Endothelial cell of umbilical vein (primary cell): Measurements from ENCODE around the gene DUSP16. TPM values are rescaled to one million over a fixed set of nuclear protein-coding genes. Genes with fewer than 3 reads are reported as not detected.

Experiments
- BruUV-seq: library from RNA; stranded (reverse); fragments of 400-500 nt; replicated peaks from 2 replicates; lab custom pipeline; 2021; lab: Mats Ljungman, UMichigan
- CTCF ChIA-PET: fragments of 300-600, 350-600 bp; sonication (Branson Sonifier 250); formaldehyde crosslinking; loops from one replicate; lab custom pipeline; 2021; ENCODE audit warnings: antibody characterized with exemption, inconsistent platforms; lab: Charles Lee
- POLR2A ChIA-PET: fragments of 300-600, 350-600 bp; sonication (Branson Sonifier 250); formaldehyde crosslinking; loops from one replicate; lab custom pipeline; 2021; ENCODE audit warnings: antibody characterized with exemption, inconsistent platforms; lab: Charles Lee
- DNase-seq: peaks from one replicate; pipeline ENCODE4 v3.0.0-alpha.2; 2011; ENCODE audit warnings: low read depth, low spot score
- FAIRE-seq: peaks from 2 replicates; lab custom pipeline; 2011; peaks lifted over from hg19 to GRCh38; lab: Jason Lieb, UNC
- H2AFZ ChIP-seq: 2 replicates; pipeline ENCODE4 v1.6.0; 2012; ENCODE audit warnings: low read depth, low read length, control low read depth, inconsistent platforms
- H3K27ac ChIP-seq: 2 replicates; pipeline ENCODE4 v1.5.1; 2011; ENCODE audit warnings: low read depth, mild to moderate bottlenecking, control low read depth, low read length, moderate library complexity; ENCODE audit not compliant: insufficient read depth
- H3K27me3 ChIP-seq, 2 experiments: 2 replicates each; pipeline versions ENCODE4 v1.6.0 to v1.6.1; 2011; ENCODE audit warnings: low read length in 2 of 2, mixed read lengths in 1 of 2; ENCODE audit not compliant: control insufficient read depth in 2 of 2, insufficient read depth in 2 of 2
- H3K36me3 ChIP-seq, 2 experiments: 2 replicates in 1 of 2; 3 replicates in 1 of 2; pipeline ENCODE4 v1.5.1; 2011; ENCODE audit warnings: low read length in 2 of 2, mild to moderate bottlenecking in 1 of 2, moderate library complexity in 1 of 2; ENCODE audit not compliant: control insufficient read depth in 2 of 2, insufficient read depth in 2 of 2; ENCODE audit errors: extremely low read depth in 1 of 2
- H3K4me1 ChIP-seq: 3 replicates; pipeline ENCODE4 v1.5.1; 2011; ENCODE audit warnings: mild to moderate bottlenecking, low read length; ENCODE audit not compliant: control insufficient read depth, insufficient read depth; ENCODE audit errors: extremely low read depth
- H3K4me2 ChIP-seq: 2 replicates; pipeline ENCODE4 v1.6.1; 2011; ENCODE audit warnings: low read length, control low read depth, mixed read lengths; ENCODE audit not compliant: insufficient read depth
- H3K4me3 ChIP-seq, 3 experiments: fragments of 200-600 bp in 1 of 3; sonication (generic), shearing (Covaris generic) in 1 of 3; replicated peaks in 1 of 3; 2 replicates each; pipeline ENCODE4 v1.5.1; 2011 to 2016; ENCODE audit warnings: control low read depth in 3 of 3, low read length in 3 of 3, mild to moderate bottlenecking in 2 of 3, inconsistent platforms in 1 of 3, low read depth in 1 of 3, moderate library complexity in 1 of 3; ENCODE audit not compliant: insufficient read depth in 1 of 3
- H3K79me2 ChIP-seq: 2 replicates; pipeline ENCODE4 v1.6.0; 2012; ENCODE audit warnings: low read length, inconsistent platforms; ENCODE audit not compliant: control insufficient read depth, insufficient read depth
- H3K9ac ChIP-seq: replicated peaks from 2 replicates; pipeline ENCODE3; 2011; ENCODE audit warnings: low read length, control low read depth; ENCODE audit not compliant: insufficient read depth; ENCODE audit errors: extremely low read depth
- H3K9me1 ChIP-seq: replicated peaks from 3 replicates; pipeline ENCODE4 v1.6.0; 2011; ENCODE audit warnings: mild to moderate bottlenecking, low read length; ENCODE audit not compliant: control insufficient read depth, insufficient read depth; ENCODE audit errors: extremely low read depth
- H3K9me3 ChIP-seq: replicated peaks from 2 replicates; pipeline ENCODE4 v1.5.1; 2012; ENCODE audit warnings: low read length, inconsistent platforms; ENCODE audit not compliant: control insufficient read depth, insufficient read depth
- H4K20me1 ChIP-seq: replicated peaks from 2 replicates; pipeline ENCODE3; 2011; ENCODE audit warnings: mild to moderate bottlenecking, low read length; ENCODE audit not compliant: control insufficient read depth, insufficient read depth; ENCODE audit errors: extremely low read depth
- EZH2 ChIP-seq: IDR thresholded peaks from 2 replicates; pipeline ENCODE4 v1.6.1; 2012; ENCODE audit warnings: borderline replicate concordance, low read depth, mild to moderate bottlenecking, moderate library complexity, low read length, inconsistent platforms; ENCODE audit not compliant: severe bottlenecking
- FOS ChIP-seq: IDR thresholded peaks from 2 replicates; pipeline ENCODE4 v1.6.1; 2011; ENCODE audit warnings: mild to moderate bottlenecking, low read length, moderate library complexity, borderline replicate concordance; ENCODE audit not compliant: insufficient read depth
- GATA2 ChIP-seq: IDR thresholded peaks from 2 replicates; pipeline ENCODE4 v1.7.0; 2011; ENCODE audit warnings: low read depth, mild to moderate bottlenecking, moderate library complexity, mixed read lengths, low read length; ENCODE audit not compliant: insufficient read length, insufficient read depth
- JUN ChIP-seq: IDR thresholded peaks from 2 replicates; pipeline ENCODE4 v1.6.1; 2011; ENCODE audit warnings: borderline replicate concordance, low read depth; ENCODE audit not compliant: insufficient read length, insufficient read depth
- MAX ChIP-seq: IDR thresholded peaks from 2 replicates; pipeline ENCODE4 v1.6.1; 2011; ENCODE audit not compliant: insufficient read depth, insufficient read length
- MYC ChIP-seq: IDR thresholded peaks from one replicate; pipeline ENCODE4 v1.6.1; 2011; ENCODE audit warnings: mild to moderate bottlenecking, low read depth, low read length
- POLR2A ChIP-seq: IDR thresholded peaks from 2 replicates; pipeline ENCODE4 v1.6.1; 2012; ENCODE audit warnings: low read depth, mild to moderate bottlenecking, control low read depth, low read length
- POLR2AphosphoS5 ChIP-seq: IDR thresholded peaks from 2 replicates; pipeline ENCODE4 v1.6.1; 2012; ENCODE audit warnings: low read depth, mild to moderate bottlenecking, control low read depth, low read length, moderate library complexity; ENCODE audit not compliant: insufficient read depth
- dilution Hi-C: fragments of 300-500 bp; cut with MboI; formaldehyde crosslinking; loops from one replicate; pipeline ENCODE4 v1.15.0; 2019; ENCODE audit warnings: low sequenced_read_pairs; ENCODE audit not compliant: extremely low pct_ligation_motif_present
- intact Hi-C: fragments of 100-400 bp; cut with micrococcal nuclease; formaldehyde crosslinking; loops from one replicate; pipeline ENCODE4 v1.10.0; 2022
- polyA plus RNA-seq, 4 experiments: library from polyadenylated mRNA; depleted of rRNA in 3 of 4; stranded (reverse) in 3 of 4; unstranded in 1 of 4; fragments of >200 nt; gene quantifications; 2 replicates each; pipeline versions ENCODE4 v1.2.1 to v1.2.3, GENCODE V29; 2011 to 2012; ENCODE audit warnings: missing spikeins in 1 of 4
- total RNA-seq: library from RNA; stranded (reverse); gene quantifications from 2 replicates; pipeline ENCODE4 v1.2.3, GENCODE V29; 2021
- TF ChIP-seq, protein P1 (sequence below), 2 donors: IDR thresholded peaks; 1 replicate in 1 of 2; 2 replicates in 1 of 2; pipeline ENCODE4 v1.5.1; 2011; ENCODE audit warnings: low read length in 2 of 2, mild to moderate bottlenecking in 2 of 2, moderate library complexity in 2 of 2, control low read depth in 1 of 2, inconsistent platforms in 1 of 2, low read depth in 1 of 2; ENCODE audit not compliant: insufficient read depth in 1 of 2; ENCODE audit errors: extremely low read depth in 1 of 2

Gene DUSP16
- total and polyA plus RNA-seq, 2 donors (not counting 3 experiments of a cell fraction or from before 2014, with no cell fraction given): 7.4 to 19.5 TPM

DNA sequence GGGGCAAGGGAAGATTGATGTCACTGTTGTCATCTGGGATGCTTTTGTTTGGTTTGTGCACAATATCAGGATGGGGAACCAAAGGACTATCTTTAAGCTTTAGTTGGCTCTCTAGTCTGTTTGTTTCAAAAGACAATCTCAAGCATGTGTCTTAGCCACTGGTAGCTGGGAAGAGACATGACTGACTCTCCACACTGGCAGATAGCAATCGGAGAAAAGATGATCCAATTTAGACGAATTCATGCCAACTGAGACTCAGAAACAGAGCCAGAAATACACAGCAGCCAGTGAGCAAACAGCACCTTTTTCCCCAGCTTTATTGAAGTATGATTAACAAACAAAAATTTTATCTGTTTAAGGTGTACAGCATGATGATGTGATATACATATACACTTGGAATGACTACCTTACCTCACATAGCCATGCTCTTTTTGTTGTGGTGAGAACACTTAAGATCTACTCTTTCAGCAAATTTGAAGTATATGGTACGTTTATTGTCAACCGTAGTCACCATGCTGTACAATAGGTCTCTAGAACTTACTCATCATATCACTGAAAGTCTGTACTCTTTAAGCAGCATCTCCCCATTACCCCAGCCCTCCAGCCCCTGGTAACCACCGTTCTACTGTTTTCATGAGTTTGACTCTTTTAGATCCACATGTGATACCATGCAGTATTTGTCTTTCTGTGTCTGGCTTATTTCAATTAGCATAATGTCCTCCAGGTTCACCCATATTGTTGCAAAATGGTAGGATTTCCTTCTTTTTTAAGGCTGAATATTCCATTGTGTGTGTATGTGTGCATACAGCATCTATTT lies 50.6 kb downstream of the DUSP16 start:
- H3K36me3 ChIP-seq: no peaks in the 10 kb centered on the region
- H3K9ac ChIP-seq: no peak overlapping the region
- H3K4me3 ChIP-seq: no peak overlapping the region
- intact Hi-C loops (no loop called here), dilution Hi-C loops (no loop called here)
- H4K20me1 ChIP-seq: no peaks in the 10 kb centered on the region
- no peak overlapping the region for H3K4me2 ChIP-seq
- FAIRE-seq (no peak), DNase-seq (no peak)
- H3K9me3 ChIP-seq: no peaks in the 10 kb centered on the region
- H3K27ac ChIP-seq: no peak overlapping the region
- H3K79me2 ChIP-seq: peaks cover 2% of the 10 kb centered on the region
- no TSS peak for BruUV-seq
- no peak overlapping the region for H2AFZ ChIP-seq
- H3K27me3 ChIP-seq: no peaks in the 10 kb centered on the region
- ChIA-PET CTCF (no interaction called here), POLR2A (interaction anchor here (0.6 kb wide), 1 partner anchor 37 kb away, joined by 3 read pairs; no protein-coding TSS in a partner anchor)
- peaks cover 4% of the 10 kb centered on the region for H3K4me1 ChIP-seq
- TF ChIP-seq MAX (no peak), MYC (no peak), GATA2 (no peak), POLR2AphosphoS5 (no peak), FOS (no peak), EZH2 (no peak), JUN (no peak), POLR2A (no peak)
- TF ChIP-seq, protein P1, sequence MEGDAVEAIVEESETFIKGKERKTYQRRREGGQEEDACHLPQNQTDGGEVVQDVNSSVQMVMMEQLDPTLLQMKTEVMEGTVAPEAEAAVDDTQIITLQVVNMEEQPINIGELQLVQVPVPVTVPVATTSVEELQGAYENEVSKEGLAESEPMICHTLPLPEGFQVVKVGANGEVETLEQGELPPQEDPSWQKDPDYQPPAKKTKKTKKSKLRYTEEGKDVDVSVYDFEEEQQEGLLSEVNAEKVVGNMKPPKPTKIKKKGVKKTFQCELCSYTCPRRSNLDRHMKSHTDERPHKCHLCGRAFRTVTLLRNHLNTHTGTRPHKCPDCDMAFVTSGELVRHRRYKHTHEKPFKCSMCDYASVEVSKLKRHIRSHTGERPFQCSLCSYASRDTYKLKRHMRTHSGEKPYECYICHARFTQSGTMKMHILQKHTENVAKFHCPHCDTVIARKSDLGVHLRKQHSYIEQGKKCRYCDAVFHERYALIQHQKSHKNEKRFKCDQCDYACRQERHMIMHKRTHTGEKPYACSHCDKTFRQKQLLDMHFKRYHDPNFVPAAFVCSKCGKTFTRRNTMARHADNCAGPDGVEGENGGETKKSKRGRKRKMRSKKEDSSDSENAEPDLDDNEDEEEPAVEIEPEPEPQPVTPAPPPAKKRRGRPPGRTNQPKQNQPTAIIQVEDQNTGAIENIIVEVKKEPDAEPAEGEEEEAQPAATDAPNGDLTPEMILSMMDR (IDR thresholded peaks at IDR 0.05; ENCODE audit: extremely low read depth in 1 of 2, insufficient read depth in 1 of 2, low read depth in 1 of 2, low read length in 2 of 2): no peak
- H3K9me1 ChIP-seq: no peaks in the 10 kb centered on the region
